Body of pancreas (tissue), 4 donors: ENCODE results near the gene ZNF654. TPM values are rescaled to one million over a fixed set of nuclear protein-coding genes. Genes with fewer than 3 reads are reported as not detected.
A peak's percentile ranks its signal among the peaks of the same experiment; 100 is the strongest.

ENCODE experiments used
- ATAC-seq: fragments of 150-250 bp; one replicate; pipeline ENCODE4 v1.9.1; 2016
- DNase-seq, 4 donors: peaks; one replicate each; pipeline ENCODE4 v3.0.0-alpha.2; 2019
- H3K27ac ChIP-seq, 4 donors: fragments of 200-600 bp; sonication (generic); 1 replicate in 3 of 4; 2 replicates in 1 of 4; pipeline versions ENCODE4 v1.5.1 to v1.6.1; 2016 to 2019; ENCODE audit warnings: mild to moderate bottlenecking in 1 of 4, mixed read lengths in 1 of 4, moderate library complexity in 1 of 4
- H3K27me3 ChIP-seq, 2 donors: fragments of 200-600 bp; sonication (generic); one replicate each; pipeline ENCODE4 v1.6.0; 2016; ENCODE audit warnings: mild to moderate bottlenecking in 1 of 2
- H3K36me3 ChIP-seq, 2 donors: fragments of 200-600 bp; sonication (generic); replicated peaks in 1 of 2; 2 replicates each; pipeline ENCODE4 v1.5.1; 2016; ENCODE audit warnings: low read depth in 2 of 2; ENCODE audit not compliant: insufficient read depth in 1 of 2
- H3K4me1 ChIP-seq: fragments of 200-600 bp; sonication (generic); one replicate; pipeline ENCODE4 v1.6.0; 2016
- H3K4me3 ChIP-seq, 2 donors: fragments of 200-600 bp; sonication (generic); 1 replicate in 1 of 2; 2 replicates in 1 of 2; pipeline ENCODE4 v1.5.1; 2016 to 2019
- H3K9me3 ChIP-seq, 3 donors: fragments of 200-600 bp; sonication (generic); 1 replicate in 2 of 3; 2 replicates in 1 of 3; pipeline ENCODE4 v1.5.1; 2016
- POLR2A ChIP-seq, 3 donors: fragments of 450-650 bp; IDR thresholded peaks; one replicate each; pipeline ENCODE4 v1.6.1; 2016; ENCODE audit warnings: antibody characterized with exemption in 3 of 3, mild to moderate bottlenecking in 2 of 3
- WGBS, 2 donors: methylation state at CpG; one replicate each; pipeline ENCODE4 v1.1.5; 2017; 5-methylcytosine and 5-hydroxymethylcytosine counted together
- intact Hi-C: fragments of 100-400 bp; cut with DNase I; formaldehyde crosslinking; loops from one replicate; pipeline ENCODE4 v1.15.1; 2023
- total RNA-seq, 2 donors: library from RNA; depleted of rRNA; stranded (reverse); fragments of >200 nt; gene quantifications; one replicate each; pipeline ENCODE4 v1.1.0, GENCODE V29; 2016
- TF ChIP-seq, protein P1 (sequence below), 7 experiments: fragments of 450-650 bp in 4 of 7; fragments of 200-600 bp in 3 of 7; sonication (generic) in 3 of 7; IDR thresholded peaks; one replicate each; pipeline ENCODE4 v1.5.1; 2016 to 2019; ENCODE audit warnings: antibody characterized with exemption in 7 of 7

Gene ZNF654
- total RNA-seq, 2 donors from 2014 or later, result 4.3 to 7.0 TPM

DNA sequence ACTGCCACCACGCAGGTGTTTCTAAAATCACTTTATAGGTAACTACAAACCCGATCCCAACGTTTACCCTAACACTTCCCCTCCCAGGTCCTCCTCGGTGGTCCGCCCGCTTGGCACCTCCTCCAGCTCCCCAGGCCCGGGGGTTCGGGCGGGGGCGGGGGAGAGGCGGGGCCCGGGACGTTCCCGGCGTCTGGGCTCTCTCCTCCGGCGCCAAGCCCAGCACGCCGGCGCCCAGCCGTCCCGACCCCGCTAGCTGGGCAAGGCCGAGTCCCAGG is 812 bp upstream of the ZNF654 start:
- 0% methylated on average over 11 to 21 of the region's 24 CpGs for WGBS, 2 donors

DNA sequence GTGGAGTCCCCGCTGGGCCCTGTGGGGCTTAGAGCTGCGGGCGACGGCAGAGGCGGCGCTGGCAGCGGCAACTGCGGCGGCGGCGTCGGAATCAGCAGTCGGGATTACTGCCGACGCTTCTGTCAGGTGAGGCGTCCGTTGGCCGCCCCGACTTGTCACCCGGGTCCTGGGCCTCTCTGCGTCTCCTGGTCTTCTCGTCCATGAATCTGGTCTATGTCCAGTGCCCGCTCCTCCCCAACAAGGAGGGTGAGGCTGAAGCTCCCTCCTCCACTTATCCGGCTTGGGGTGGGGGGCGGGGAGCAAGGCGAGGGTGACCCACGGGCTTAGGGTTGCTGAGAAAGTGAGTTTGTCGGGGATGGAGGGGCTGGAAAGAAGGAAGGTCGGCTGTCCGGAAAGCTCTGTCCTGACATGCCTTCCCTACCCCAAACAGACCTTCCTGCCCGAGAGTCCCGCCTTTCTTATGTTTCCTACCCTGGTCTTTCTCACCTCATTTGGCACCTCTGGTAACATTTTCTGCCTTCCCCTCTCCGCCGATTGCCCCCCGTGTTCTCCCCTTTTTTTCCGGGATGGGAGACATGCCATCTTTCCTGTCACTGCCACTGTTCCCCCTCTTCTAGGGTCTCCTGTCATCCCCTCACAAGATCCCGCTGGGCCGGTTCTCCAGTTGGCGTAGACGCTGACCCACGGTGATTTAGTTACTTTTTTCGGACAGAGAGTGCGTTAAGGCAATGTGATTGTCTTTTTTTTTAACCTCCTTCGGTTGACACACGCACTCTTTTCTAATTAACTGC is 520 bp downstream of the ZNF654 start:
- H3K27me3 ChIP-seq, result no peaks in the 10 kb centered on the region
- H3K27ac ChIP-seq, result peak overlapping the region; percentile 80 to 99 (median 94)
- ATAC-seq (peak; percentile 11), DNase-seq (peak in 2 of 4 donors; percentile 3 to 28)
- H3K9me3 ChIP-seq, result no peaks in the 10 kb centered on the region
- H3K36me3 ChIP-seq, result peaks cover 6 to 11% of the 10 kb centered on the region in 2 donors
- TF ChIP-seq, protein P1, sequence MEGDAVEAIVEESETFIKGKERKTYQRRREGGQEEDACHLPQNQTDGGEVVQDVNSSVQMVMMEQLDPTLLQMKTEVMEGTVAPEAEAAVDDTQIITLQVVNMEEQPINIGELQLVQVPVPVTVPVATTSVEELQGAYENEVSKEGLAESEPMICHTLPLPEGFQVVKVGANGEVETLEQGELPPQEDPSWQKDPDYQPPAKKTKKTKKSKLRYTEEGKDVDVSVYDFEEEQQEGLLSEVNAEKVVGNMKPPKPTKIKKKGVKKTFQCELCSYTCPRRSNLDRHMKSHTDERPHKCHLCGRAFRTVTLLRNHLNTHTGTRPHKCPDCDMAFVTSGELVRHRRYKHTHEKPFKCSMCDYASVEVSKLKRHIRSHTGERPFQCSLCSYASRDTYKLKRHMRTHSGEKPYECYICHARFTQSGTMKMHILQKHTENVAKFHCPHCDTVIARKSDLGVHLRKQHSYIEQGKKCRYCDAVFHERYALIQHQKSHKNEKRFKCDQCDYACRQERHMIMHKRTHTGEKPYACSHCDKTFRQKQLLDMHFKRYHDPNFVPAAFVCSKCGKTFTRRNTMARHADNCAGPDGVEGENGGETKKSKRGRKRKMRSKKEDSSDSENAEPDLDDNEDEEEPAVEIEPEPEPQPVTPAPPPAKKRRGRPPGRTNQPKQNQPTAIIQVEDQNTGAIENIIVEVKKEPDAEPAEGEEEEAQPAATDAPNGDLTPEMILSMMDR (IDR thresholded peaks at IDR 0.05), result no peak
- no peak for TF ChIP-seq POLR2A (IDR thresholded peaks at IDR 0.05)
- peaks cover 32% of the 10 kb centered on the region for H3K4me1 ChIP-seq
- peak overlapping the region; percentile 69 to 74 for H3K4me3 ChIP-seq
- WGBS, 2 donors, result 0 to 1% methylated on average over 22 to 45 of the region's 45 CpGs
- intact Hi-C loops, result no loop called here

More for the DNA sequence above, 812 bp upstream of the ZNF654 start:
- no peaks in the 10 kb centered on the region for H3K27me3 ChIP-seq
- TF ChIP-seq POLR2A (IDR thresholded peaks at IDR 0.05), result no peak
- TF ChIP-seq, protein P1 (IDR thresholded peaks at IDR 0.05), result no peak
- DNase-seq (no peak), ATAC-seq (no peak)
- H3K36me3 ChIP-seq, result peaks cover 6 to 11% of the 10 kb centered on the region in 2 donors
- H3K27ac ChIP-seq, result peak overlapping the region; percentile 92 to 99 (median 94)
- H3K9me3 ChIP-seq, result no peaks in the 10 kb centered on the region
- H3K4me1 ChIP-seq, result peaks cover 32% of the 10 kb centered on the region
- peak overlapping the region; percentile 89 to 90 for H3K4me3 ChIP-seq
- intact Hi-C loops, result no loop called here

DNA sequence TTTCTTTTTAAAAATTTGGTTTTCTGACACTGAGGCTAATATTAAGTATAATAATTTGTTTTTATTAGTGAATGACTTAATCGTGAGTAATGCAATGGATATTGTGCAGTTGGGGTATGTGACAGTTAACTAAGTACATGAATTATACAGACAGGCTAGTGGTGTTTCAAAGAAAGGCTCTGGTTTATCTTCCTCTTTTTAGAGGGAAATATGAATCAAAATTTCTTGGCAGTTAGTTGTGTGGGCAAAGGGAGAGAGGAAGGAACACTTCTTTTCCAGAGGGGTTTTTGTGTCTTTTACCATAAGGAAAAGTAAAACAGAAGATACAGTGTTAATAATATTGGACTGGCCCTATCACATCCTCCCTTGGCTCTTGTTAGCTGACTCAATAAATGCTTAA is 2.7 kb downstream of the ZNF654 start:
- Histone ChIP-seq H3K4me1 (peaks cover 34% of the 10 kb centered on the region), H3K9me3 (no peaks in the 10 kb centered on the region), H3K27ac (no peak overlapping the region), H3K27me3 (no peaks in the 10 kb centered on the region), H3K4me3 (no peak overlapping the region), H3K36me3 (peaks cover 0 to 3% of the 10 kb centered on the region in 2 donors)
- TF ChIP-seq, protein P1 (IDR thresholded peaks at IDR 0.05), result no peak
- TF ChIP-seq POLR2A (IDR thresholded peaks at IDR 0.05), result no peak
- intact Hi-C loops, result no loop called here
- no peak for ATAC-seq
- DNase-seq, result no peak
- 18 to 38% methylated on average over 1 of the region's 1 CpG for WGBS, 2 donors

DNA sequence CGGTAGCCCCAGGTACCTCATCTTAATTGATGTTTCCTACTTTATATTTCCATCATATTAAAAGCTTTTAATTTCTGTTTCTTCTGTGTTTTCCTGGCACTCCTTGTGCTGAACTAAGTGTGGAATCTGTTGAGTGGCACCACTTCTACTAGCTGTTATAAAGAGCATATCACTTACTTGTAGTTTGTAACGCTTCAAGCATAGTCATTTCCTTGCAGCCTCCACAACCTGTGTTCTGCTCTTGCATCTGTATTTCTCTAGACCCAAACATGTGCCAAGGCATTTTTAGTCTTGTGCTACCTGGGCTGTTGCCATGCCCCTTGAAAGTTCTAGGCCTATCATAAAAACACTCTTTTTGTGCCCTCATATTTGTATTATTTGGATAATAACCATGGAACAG is 16.0 kb downstream of the ZNF654 start:
- Histone ChIP-seq H3K9me3 (no peaks in the 10 kb centered on the region), H3K36me3 (no peaks in the 10 kb centered on the region), H3K27ac (peak overlapping the region in 2 of 4 donors; percentile 18 to 38), H3K27me3 (no peaks in the 10 kb centered on the region), H3K4me1 (peaks cover 21% of the 10 kb centered on the region), H3K4me3 (no peak overlapping the region)
- TF ChIP-seq, protein P1 (IDR thresholded peaks at IDR 0.05), result no peak
- no peak for TF ChIP-seq POLR2A (IDR thresholded peaks at IDR 0.05)
- intact Hi-C loops, result no loop called here
- WGBS, 2 donors, result 65 to 79% methylated on average over 2 of the region's 2 CpGs
- ATAC-seq (no peak), DNase-seq (peak in 1 of 4 donors; percentile 6)

DNA sequence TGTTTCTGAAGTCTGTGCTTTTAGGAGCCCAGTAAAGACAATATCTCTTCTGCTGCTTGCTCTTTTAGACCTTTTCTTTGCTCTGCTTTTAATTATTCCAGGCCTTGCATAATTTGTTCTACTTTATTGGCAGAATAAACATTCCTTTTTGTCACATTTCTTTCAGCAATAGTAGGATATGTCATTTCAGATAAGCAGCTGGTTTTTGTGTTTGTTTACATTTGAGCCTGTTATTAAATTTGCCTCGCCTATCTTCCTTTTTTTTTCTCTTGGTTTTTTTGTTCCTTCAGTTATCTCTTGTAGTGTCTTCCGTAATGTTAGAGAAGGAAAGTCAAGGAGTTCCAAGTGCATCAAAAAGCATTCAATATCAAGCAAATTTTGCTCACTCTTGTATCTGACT is 16.4 kb downstream of the ZNF654 start:
- ATAC-seq (no peak), DNase-seq (no peak)
- H3K9me3 ChIP-seq, result no peaks in the 10 kb centered on the region
- no peaks in the 10 kb centered on the region for H3K27me3 ChIP-seq
- peak overlapping the region in 2 of 4 donors; percentile 18 to 38 for H3K27ac ChIP-seq
- TF ChIP-seq POLR2A (IDR thresholded peaks at IDR 0.05), result no peak
- TF ChIP-seq, protein P1 (IDR thresholded peaks at IDR 0.05), result no peak
- H3K4me3 ChIP-seq, result no peak overlapping the region
- H3K36me3 ChIP-seq, result no peaks in the 10 kb centered on the region
- H3K4me1 ChIP-seq, result peaks cover 21% of the 10 kb centered on the region
- 26 to 33% methylated on average over 2 of the region's 2 CpGs for WGBS, 2 donors
- intact Hi-C loops, result no loop called here
